Measurements from ENCODE around the gene DOCK2.

Gene DOCK2

DNA sequence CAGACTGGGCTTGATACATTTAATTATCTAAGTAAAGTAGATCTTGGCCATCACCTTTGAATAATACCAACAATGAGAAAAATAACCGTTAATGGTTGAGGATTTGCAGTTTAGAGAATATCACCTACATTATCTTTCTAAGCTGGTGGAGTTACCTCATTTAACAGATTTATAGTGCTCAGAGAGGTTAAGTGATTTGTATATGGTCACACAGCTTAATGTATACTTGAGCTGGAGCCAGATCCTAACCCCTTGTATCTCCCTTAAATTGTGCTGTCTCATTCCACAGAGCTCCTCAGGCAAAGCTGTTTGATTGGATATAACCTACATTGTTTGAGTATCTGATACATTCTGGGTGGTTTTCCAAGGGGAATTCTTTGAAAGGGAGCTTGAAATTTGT is 285.4 kb downstream of the DOCK2 start:
- no peak for DNase-seq (ENCODE audit: extremely low read depth, low read depth)
- no peak for TF ChIP-seq CTCF (IDR thresholded peaks at IDR 0.05; ENCODE audit: low read depth, low read length)

- TF ChIP-seq CTCF (IDR thresholded peaks at IDR 0.05; ENCODE audit: low read depth, low read length), result no peak
Measured at GRCh38 chr5:169923988-169924387, 286.9 kb downstream of the DOCK2 start.

DNA sequence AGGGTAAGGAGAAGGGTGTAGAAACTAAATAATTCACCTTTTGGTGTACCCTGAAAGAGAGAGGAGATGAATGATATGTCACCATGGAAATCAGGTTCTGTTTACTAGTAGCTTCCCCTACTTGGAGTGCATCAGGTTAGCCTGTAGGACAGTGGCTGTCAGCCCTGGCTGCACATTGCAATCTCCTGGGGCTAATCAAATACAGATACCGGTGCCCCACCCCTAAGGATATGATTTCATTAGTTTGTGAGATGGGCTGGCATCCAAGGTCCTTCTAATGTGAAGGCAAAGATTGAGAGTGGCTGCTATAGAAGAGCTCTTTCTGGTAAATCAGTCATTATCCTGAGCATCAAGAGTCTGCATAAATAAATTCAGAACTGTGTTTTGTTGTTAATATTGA is 296.1 kb downstream of the DOCK2 start:
- no peak for TF ChIP-seq CTCF (IDR thresholded peaks at IDR 0.05; ENCODE audit: low read depth, low read length)
- DNase-seq (ENCODE audit: extremely low read depth, low read depth), result no peak

More at GRCh38 chr5:169923988-169924387, 286.9 kb downstream of the DOCK2 start:
- DNase-seq (ENCODE audit: extremely low read depth, low read depth), result no peak

DNA sequence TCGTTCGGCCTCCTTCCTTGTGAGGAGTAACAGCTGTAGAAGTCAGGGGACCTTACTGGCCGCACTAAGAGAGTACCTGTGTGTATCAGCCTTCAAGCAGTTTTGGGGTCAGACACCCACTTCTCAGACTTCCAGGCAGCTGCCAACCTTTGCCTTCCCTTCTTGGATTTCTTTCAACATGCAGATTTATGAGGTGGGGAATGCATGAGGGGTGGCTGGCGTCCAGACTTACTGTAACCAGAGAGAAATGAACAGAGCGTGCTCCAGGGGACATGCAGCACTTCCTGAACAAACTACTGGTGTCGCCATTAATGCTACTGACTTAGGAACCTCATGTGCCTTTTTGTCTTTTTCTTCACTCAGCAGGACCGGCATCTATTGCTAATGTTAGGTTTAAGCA is 296.5 kb downstream of the DOCK2 start:
- no peak for DNase-seq (ENCODE audit: extremely low read depth, low read depth)
- no peak for TF ChIP-seq CTCF (IDR thresholded peaks at IDR 0.05; ENCODE audit: low read depth, low read length)

GRCh38 chr5:169934990-169935389 is 297.9 kb downstream of the DOCK2 start:
- no peak for TF ChIP-seq CTCF (IDR thresholded peaks at IDR 0.05; ENCODE audit: low read depth, low read length)

GRCh38 chr5:169935762-169936161 is 298.7 kb downstream of the DOCK2 start:
- TF ChIP-seq CTCF (IDR thresholded peaks at IDR 0.05; ENCODE audit: low read depth, low read length), result no peak
- no peak for DNase-seq (ENCODE audit: extremely low read depth, low read depth)

More at GRCh38 chr5:169934990-169935389, 297.9 kb downstream of the DOCK2 start:
- DNase-seq (ENCODE audit: extremely low read depth, low read depth), result no peak

DNA sequence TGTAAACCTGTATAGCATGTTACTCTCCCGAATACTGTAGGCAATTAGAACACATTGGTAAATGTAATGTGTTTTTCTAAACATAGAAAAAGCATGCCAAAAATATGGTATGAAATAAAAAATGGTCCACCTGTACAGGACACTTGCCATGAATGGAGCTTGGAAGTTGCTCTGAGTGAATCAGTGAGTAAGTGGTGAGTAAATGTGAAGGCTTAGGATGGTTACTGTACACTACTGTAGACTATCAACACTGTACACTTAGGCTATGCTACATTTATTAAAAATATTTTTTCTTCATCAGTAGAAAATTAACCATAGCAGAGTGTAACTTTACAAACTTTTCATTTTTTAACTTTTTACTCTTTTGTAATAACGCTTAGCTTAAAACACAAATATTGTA is 301.4 kb downstream of the DOCK2 start:
- no peak for TF ChIP-seq CTCF (IDR thresholded peaks at IDR 0.05; ENCODE audit: low read depth, low read length)
- no peak for DNase-seq (ENCODE audit: extremely low read depth, low read depth)
